Astrocyte (in vitro differentiated cells and primary cell): ENCODE results near the gene TRAP1.

Experiments used
- EZH2 ChIP-seq: IDR thresholded peaks from 2 replicates; pipeline ENCODE4 v1.6.1; 2012; ENCODE audit warnings: mild to moderate bottlenecking, low read length, inconsistent platforms; ENCODE audit not compliant: insufficient read depth
- TF ChIP-seq, protein P1 (sequence below): IDR thresholded peaks from 2 replicates; pipeline ENCODE4 v1.5.1; 2011; ENCODE audit warnings: low read depth, mild to moderate bottlenecking, inconsistent platforms, low read length, moderate library complexity; ENCODE audit not compliant: insufficient read depth

DNA sequence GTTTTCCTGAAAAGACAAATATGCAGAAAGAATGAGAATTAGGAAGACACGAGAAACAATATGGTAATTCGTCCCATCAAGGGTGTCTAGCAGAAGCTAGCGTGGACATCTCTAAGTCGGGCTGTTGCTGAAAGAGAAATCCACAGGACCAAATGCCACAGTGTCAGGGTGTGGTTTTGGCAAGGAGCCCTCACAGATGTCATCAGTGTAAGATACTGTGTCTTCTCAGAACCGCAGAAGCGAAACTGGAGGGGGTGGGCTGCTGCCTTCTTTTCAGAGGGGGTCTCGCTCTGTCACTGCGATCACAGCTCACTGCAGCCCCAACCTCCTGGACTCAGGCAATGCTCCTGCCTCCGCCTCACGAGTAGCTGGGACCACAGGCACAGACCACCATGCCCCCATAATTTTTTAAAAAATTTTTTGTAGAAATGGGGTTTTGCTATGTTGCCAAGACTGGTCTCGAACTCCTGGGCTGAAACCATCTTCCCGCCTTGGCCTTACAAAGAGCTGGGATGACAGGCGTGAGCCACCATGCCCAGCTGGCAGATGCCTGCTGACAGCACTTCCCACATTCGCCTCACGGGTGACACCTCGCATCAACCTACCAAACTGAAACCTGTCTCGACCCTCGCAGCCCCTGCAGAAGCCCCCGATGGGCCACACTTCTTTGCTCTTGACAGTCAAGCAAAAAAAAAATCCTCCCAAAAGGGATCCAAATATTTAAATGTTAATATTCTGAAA, 26.2 kb downstream of the TRAP1 start:
- TF ChIP-seq, protein P1, sequence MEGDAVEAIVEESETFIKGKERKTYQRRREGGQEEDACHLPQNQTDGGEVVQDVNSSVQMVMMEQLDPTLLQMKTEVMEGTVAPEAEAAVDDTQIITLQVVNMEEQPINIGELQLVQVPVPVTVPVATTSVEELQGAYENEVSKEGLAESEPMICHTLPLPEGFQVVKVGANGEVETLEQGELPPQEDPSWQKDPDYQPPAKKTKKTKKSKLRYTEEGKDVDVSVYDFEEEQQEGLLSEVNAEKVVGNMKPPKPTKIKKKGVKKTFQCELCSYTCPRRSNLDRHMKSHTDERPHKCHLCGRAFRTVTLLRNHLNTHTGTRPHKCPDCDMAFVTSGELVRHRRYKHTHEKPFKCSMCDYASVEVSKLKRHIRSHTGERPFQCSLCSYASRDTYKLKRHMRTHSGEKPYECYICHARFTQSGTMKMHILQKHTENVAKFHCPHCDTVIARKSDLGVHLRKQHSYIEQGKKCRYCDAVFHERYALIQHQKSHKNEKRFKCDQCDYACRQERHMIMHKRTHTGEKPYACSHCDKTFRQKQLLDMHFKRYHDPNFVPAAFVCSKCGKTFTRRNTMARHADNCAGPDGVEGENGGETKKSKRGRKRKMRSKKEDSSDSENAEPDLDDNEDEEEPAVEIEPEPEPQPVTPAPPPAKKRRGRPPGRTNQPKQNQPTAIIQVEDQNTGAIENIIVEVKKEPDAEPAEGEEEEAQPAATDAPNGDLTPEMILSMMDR, result no peak
- TF ChIP-seq EZH2, result no peak
